ENCODE data around the gene BARX1. TPM values are rescaled to one million over a fixed set of nuclear protein-coding genes. Genes with fewer than 3 reads are reported as not detected.

Gene BARX1
- total RNA-seq, 6 experiments from 2014 or later: not detected

GRCh38 chr9:93949073-93949693 is 6.0 kb downstream of the BARX1 start:
- DNase-seq (no peak), ATAC-seq (no peak)
- no peaks in the 10 kb centered on the region for H3K9me3 ChIP-seq
- H3K27ac ChIP-seq: no peak overlapping the region
- peaks cover 16 to 45% of the 10 kb centered on the region in 2 donors for H3K27me3 ChIP-seq
- H3K4me3 ChIP-seq: no peak overlapping the region
- no peak for TF ChIP-seq POLR2A (IDR thresholded peaks at IDR 0.05)
- TF ChIP-seq, protein P1, sequence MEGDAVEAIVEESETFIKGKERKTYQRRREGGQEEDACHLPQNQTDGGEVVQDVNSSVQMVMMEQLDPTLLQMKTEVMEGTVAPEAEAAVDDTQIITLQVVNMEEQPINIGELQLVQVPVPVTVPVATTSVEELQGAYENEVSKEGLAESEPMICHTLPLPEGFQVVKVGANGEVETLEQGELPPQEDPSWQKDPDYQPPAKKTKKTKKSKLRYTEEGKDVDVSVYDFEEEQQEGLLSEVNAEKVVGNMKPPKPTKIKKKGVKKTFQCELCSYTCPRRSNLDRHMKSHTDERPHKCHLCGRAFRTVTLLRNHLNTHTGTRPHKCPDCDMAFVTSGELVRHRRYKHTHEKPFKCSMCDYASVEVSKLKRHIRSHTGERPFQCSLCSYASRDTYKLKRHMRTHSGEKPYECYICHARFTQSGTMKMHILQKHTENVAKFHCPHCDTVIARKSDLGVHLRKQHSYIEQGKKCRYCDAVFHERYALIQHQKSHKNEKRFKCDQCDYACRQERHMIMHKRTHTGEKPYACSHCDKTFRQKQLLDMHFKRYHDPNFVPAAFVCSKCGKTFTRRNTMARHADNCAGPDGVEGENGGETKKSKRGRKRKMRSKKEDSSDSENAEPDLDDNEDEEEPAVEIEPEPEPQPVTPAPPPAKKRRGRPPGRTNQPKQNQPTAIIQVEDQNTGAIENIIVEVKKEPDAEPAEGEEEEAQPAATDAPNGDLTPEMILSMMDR (IDR thresholded peaks at IDR 0.05): no peak
- intact Hi-C loops (cut with DNase I): no loop called here
- peaks cover 0 to 37% (median 4%) of the 10 kb centered on the region in 4 donors for H3K4me1 ChIP-seq
- WGBS (ENCODE audit: insufficient coverage, low coverage, low lambda C conversion rate, missing lambda C conversion rate): 7% methylated on average over 6 of the region's 32 CpGs
- no peaks in the 10 kb centered on the region for H3K36me3 ChIP-seq

GRCh38 chr9:93948441-93949072 is 6.6 kb downstream of the BARX1 start:
- no peak for ATAC-seq
- Histone ChIP-seq H3K9me3 (no peaks in the 10 kb centered on the region), H3K4me3 (no peak overlapping the region), H3K27ac (no peak overlapping the region), H3K27me3 (peaks cover 9 to 46% of the 10 kb centered on the region in 2 donors), H3K36me3 (no peaks in the 10 kb centered on the region), H3K4me1 (peaks cover 0 to 34% (median 4%) of the 10 kb centered on the region in 4 donors)
- no peak for DNase-seq
- TF ChIP-seq, protein P1 (IDR thresholded peaks at IDR 0.05): no peak
- no peak for TF ChIP-seq POLR2A (IDR thresholded peaks at IDR 0.05)
- 0% methylated on average over 2 of the region's 40 CpGs for WGBS (ENCODE audit: insufficient coverage, low coverage, low lambda C conversion rate, missing lambda C conversion rate)
- intact Hi-C loops (cut with DNase I): no loop called here

- H3K4me1 ChIP-seq: peaks cover 0 to 24% (median 4%) of the 10 kb centered on the region in 4 donors
- intact Hi-C loops (cut with DNase I): no loop called here
- TF ChIP-seq POLR2A (IDR thresholded peaks at IDR 0.05): no peak
- TF ChIP-seq, protein P1 (IDR thresholded peaks at IDR 0.05): no peak
- WGBS (ENCODE audit: insufficient coverage, low coverage, low lambda C conversion rate, missing lambda C conversion rate): 11% methylated on average over 9 of the region's 13 CpGs
- H3K36me3 ChIP-seq: no peaks in the 10 kb centered on the region
- H3K27me3 ChIP-seq: peaks cover 7 to 36% of the 10 kb centered on the region in 2 donors
- ATAC-seq (no peak), DNase-seq (no peak)
- no peak overlapping the region for H3K27ac ChIP-seq
- no peaks in the 10 kb centered on the region for H3K9me3 ChIP-seq
- H3K4me3 ChIP-seq: no peak overlapping the region
These were observed 7.6 kb downstream of the BARX1 start for GRCh38 chr9:93947409-93948070.

DNA sequence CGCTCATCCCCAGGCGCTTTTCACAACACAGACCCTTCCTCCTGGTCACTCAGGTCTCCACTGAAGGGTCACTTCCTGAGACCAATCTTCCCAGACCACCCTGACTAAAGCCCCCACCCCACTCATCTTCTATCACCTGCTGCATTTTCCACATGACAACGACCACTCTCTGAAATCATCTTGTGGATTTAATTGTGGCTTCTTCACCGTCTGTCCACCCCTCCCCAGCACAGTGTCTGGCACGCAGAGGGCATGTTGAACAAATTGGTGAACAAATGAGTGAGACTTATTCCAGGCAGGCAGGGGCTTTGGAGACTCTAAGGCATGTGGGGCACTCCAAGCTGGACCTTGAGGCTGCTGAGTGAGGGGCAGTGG is 8.8 kb downstream of the BARX1 start:
- DNase-seq (no peak), ATAC-seq (no peak)
- Histone ChIP-seq H3K27me3 (peaks cover 0 to 25% of the 10 kb centered on the region in 2 donors), H3K27ac (no peak overlapping the region), H3K4me1 (peaks cover 0 to 12% (median 0%) of the 10 kb centered on the region in 4 donors), H3K4me3 (no peak overlapping the region), H3K9me3 (no peaks in the 10 kb centered on the region), H3K36me3 (no peaks in the 10 kb centered on the region)
- 0% methylated on average over 5 of the region's 5 CpGs for WGBS (ENCODE audit: insufficient coverage, low coverage, low lambda C conversion rate, missing lambda C conversion rate)
- TF ChIP-seq, protein P1 (IDR thresholded peaks at IDR 0.05): no peak
- TF ChIP-seq POLR2A (IDR thresholded peaks at IDR 0.05): no peak
- intact Hi-C loops (cut with DNase I): no loop called here

All from right lobe of liver (tissue), 6 donors.